Stomach (tissue), 9 donors: Measurements from ENCODE around the gene CELF4. TPM values are rescaled to one million over a fixed set of nuclear protein-coding genes. Genes with fewer than 3 reads are reported as not detected.
A peak's percentile ranks its signal among the peaks of the same experiment; 100 is the strongest.

Source experiments
- DNase-seq, 2 donors: peaks; one replicate each; pipeline versions ENCODE4 v3.0.0 to v3.0.0-alpha.2; 2013 to 2019
- H3K27ac ChIP-seq, 5 donors: fragments of 200-600 bp in 4 of 5; sonication (generic) in 4 of 5; one replicate each; pipeline ENCODE4 v1.5.1; 2013 to 2019; ENCODE audit warnings: mild to moderate bottlenecking in 1 of 5, moderate library complexity in 1 of 5
- H3K27me3 ChIP-seq, 3 donors: fragments of 200-600 bp; sonication (generic); one replicate each; pipeline ENCODE4 v1.5.1; 2017 to 2019; ENCODE audit warnings: mixed run types in 1 of 3
- H3K36me3 ChIP-seq, 4 donors: fragments of 200-600 bp; sonication (generic); 1 replicate in 3 of 4; 2 replicates in 1 of 4; pipeline ENCODE4 v1.5.1; 2016 to 2019
- H3K4me1 ChIP-seq, 4 donors: fragments of 200-600 bp; sonication (generic); one replicate each; pipeline ENCODE4 v1.5.1; 2016 to 2019
- H3K4me3 ChIP-seq, 4 donors: fragments of 200-600 bp; sonication (generic) in 3 of 4; one replicate each; pipeline ENCODE4 v1.5.1; 2016 to 2019; ENCODE audit warnings: mild to moderate bottlenecking in 1 of 4
- H3K9me3 ChIP-seq, 4 donors: fragments of 200-600 bp; sonication (generic); one replicate each; pipeline ENCODE4 v1.5.1; 2016 to 2019
- EP300 ChIP-seq: sonication (generic); formaldehyde crosslinking; IDR thresholded peaks from one replicate; pipeline ENCODE4 v1.6.1; 2017; ENCODE audit warnings: antibody characterized with exemption
- POLR2A ChIP-seq, 4 donors: fragments of 450-650 bp; IDR thresholded peaks; one replicate each; pipeline ENCODE4 v1.6.1; 2016; ENCODE audit warnings: antibody characterized with exemption in 4 of 4, control low read depth in 2 of 4, mild to moderate bottlenecking in 1 of 4, moderate library complexity in 1 of 4
- POLR2AphosphoS5 ChIP-seq, 3 donors: sonication (generic); formaldehyde crosslinking; IDR thresholded peaks; one replicate each; pipeline ENCODE4 v1.6.1; 2016; ENCODE audit warnings: antibody characterized with exemption in 3 of 3
- whole genome bisulfite sequencing, 5 donors: extraction: QIAGEN DNeasy Blood & Tissue Kit in 3 of 5; methylation state at CpG; one replicate each; pipeline versions ENCODE4 v1.1.5 to v1.1.7; 2013 to 2018; 5-methylcytosine and 5-hydroxymethylcytosine counted together
- intact Hi-C: fragments of 100-400 bp; cut with DNase I; formaldehyde crosslinking; loops from one replicate; pipeline ENCODE4 v1.15.1; 2023; ENCODE audit warnings: low total_unique reads
- polyA plus RNA-seq, 3 donors: library from polyadenylated mRNA; stranded (reverse); fragments of 200-250 nt; gene quantifications; one replicate each; pipeline ENCODE4 v1.2.3, GENCODE V29; 2013
- total RNA-seq, 5 donors: library from RNA; depleted of rRNA; stranded (reverse); fragments of >200 nt; gene quantifications; one replicate each; pipeline versions ENCODE4 v1.1.0 to v1.2.3, GENCODE V29; 2014 to 2016
- TF ChIP-seq, protein P1 (sequence below), 7 experiments: fragments of 450-650 bp in 4 of 7; fragments of 200-600 bp in 3 of 7; sonication (generic) in 3 of 7; IDR thresholded peaks; one replicate each; pipeline ENCODE4 v1.5.1; 2016 to 2019; ENCODE audit warnings: antibody characterized with exemption in 7 of 7, control low read depth in 2 of 7, mild to moderate bottlenecking in 1 of 7
- donor health status: healthy with polysubstance abuse.
- donor health status: Bipolar disorder and iron deficiency.
- donor health status: healthy.

The CELF4 gene
- total and polyA plus RNA-seq, 8 donors, result 0.93 to 2.4 (median 1.8) TPM; not detected in 2

DNA sequence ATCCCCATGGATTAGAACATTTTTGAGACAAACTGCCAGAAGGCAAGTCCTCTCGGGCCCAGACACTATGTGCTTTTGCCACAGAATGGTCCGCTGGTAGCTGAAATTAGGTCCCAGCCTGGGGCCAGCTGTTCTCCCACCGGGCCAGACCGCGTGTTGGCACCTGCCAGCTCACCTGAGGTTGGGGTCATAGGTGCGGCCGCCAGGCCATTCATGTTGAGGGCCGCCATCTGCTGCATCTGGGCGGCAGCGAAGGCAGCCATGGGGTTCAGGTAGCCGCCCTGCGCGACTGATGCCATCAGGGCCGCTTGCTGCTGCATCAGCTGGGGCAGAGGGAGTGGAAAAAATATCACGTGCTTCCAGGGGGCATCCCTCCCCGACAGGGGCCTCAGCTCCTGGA, 292.8 kb downstream of the CELF4 start:
- Histone ChIP-seq H3K9me3 (peaks cover 0 to 9% (median 0%) of the 10 kb centered on the region in 4 donors), H3K4me3 (no peak overlapping the region), H3K36me3 (no peaks in the 10 kb centered on the region), H3K27ac (no peak overlapping the region), H3K27me3 (peaks cover 7 to 63% (median 29%) of the 10 kb centered on the region in 3 donors), H3K4me1 (peaks cover 0 to 6% (median 3%) of the 10 kb centered on the region in 4 donors)
- TF ChIP-seq POLR2A (IDR thresholded peaks at IDR 0.05) (no peak), EP300 (no peak), POLR2AphosphoS5 (IDR thresholded peaks at IDR 0.05) (no peak)
- TF ChIP-seq, protein P1, sequence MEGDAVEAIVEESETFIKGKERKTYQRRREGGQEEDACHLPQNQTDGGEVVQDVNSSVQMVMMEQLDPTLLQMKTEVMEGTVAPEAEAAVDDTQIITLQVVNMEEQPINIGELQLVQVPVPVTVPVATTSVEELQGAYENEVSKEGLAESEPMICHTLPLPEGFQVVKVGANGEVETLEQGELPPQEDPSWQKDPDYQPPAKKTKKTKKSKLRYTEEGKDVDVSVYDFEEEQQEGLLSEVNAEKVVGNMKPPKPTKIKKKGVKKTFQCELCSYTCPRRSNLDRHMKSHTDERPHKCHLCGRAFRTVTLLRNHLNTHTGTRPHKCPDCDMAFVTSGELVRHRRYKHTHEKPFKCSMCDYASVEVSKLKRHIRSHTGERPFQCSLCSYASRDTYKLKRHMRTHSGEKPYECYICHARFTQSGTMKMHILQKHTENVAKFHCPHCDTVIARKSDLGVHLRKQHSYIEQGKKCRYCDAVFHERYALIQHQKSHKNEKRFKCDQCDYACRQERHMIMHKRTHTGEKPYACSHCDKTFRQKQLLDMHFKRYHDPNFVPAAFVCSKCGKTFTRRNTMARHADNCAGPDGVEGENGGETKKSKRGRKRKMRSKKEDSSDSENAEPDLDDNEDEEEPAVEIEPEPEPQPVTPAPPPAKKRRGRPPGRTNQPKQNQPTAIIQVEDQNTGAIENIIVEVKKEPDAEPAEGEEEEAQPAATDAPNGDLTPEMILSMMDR (IDR thresholded peaks at IDR 0.05), result no peak
- DNase-seq, result no peak
- 80 to 93% (median 86%) methylated on average over 10 to 16 of the region's 16 CpGs for WGBS, 5 donors
- intact Hi-C loops, result no loop called here

DNA sequence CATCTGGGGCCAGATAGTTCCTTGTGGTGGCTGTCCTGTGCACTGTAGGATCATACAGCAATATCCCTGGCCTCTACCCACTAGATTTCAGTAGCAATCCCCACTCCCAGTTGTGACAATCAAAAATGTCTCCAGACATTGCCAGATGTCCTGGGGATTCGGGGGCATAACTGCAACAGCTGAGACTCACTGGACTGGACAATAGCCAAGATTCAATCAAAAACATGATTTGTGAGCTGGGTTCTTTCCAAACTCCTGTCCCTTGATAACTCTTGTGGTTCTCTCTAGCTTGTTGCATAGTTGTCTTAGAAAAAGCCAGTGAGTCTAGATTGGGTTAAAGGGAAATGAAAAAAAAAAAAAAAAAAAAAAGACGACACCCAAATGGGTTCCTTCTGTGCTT, 293.4 kb downstream of the CELF4 start:
- Histone ChIP-seq H3K4me3 (no peak overlapping the region), H3K36me3 (no peaks in the 10 kb centered on the region), H3K9me3 (peaks cover 0 to 9% (median 0%) of the 10 kb centered on the region in 4 donors), H3K4me1 (peaks cover 0 to 6% (median 3%) of the 10 kb centered on the region in 4 donors), H3K27me3 (peaks cover 7 to 63% (median 29%) of the 10 kb centered on the region in 3 donors), H3K27ac (no peak overlapping the region)
- TF ChIP-seq POLR2A (IDR thresholded peaks at IDR 0.05) (no peak), EP300 (no peak), POLR2AphosphoS5 (IDR thresholded peaks at IDR 0.05) (no peak)
- TF ChIP-seq, protein P1 (IDR thresholded peaks at IDR 0.05), result no peak
- intact Hi-C loops, result no loop called here
- no peak for DNase-seq
- 44 to 63% (median 55%) methylated on average over 2 of the region's 2 CpGs for WGBS, 5 donors

DNA sequence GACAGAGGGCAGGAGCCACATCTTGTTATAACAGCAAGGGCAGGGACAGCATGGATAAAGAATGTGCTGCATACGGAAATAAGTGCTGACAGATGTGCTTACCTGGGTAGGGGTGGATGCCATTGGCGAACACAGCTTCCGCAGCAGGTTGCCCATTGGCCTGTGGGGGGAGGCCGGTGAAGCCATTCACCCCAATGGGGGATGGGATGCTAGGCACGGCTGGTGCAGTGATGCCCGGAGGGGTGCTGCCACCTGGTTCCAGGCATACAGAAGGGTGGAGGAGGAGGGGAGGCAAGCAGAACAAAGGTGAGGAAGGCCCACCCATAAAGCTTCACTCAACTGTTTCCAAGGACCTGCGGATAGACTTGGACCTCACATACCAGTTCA, 294.9 kb downstream of the CELF4 start:
- DNase-seq, result no peak
- WGBS, 5 donors, result 80 to 90% (median 81%) methylated on average over 6 to 7 of the region's 7 CpGs
- Histone ChIP-seq H3K4me3 (no peak overlapping the region), H3K4me1 (peaks cover 0 to 6% (median 3%) of the 10 kb centered on the region in 4 donors), H3K9me3 (peaks cover 0 to 9% (median 0%) of the 10 kb centered on the region in 4 donors), H3K36me3 (no peaks in the 10 kb centered on the region), H3K27ac (no peak overlapping the region), H3K27me3 (peaks cover 7 to 61% (median 36%) of the 10 kb centered on the region in 3 donors)
- TF ChIP-seq, protein P1 (IDR thresholded peaks at IDR 0.05), result no peak
- no peak for TF ChIP-seq POLR2AphosphoS5 (IDR thresholded peaks at IDR 0.05)
- no peak for TF ChIP-seq EP300
- no peak for TF ChIP-seq POLR2A (IDR thresholded peaks at IDR 0.05)
- intact Hi-C loops, result no loop called here

DNA sequence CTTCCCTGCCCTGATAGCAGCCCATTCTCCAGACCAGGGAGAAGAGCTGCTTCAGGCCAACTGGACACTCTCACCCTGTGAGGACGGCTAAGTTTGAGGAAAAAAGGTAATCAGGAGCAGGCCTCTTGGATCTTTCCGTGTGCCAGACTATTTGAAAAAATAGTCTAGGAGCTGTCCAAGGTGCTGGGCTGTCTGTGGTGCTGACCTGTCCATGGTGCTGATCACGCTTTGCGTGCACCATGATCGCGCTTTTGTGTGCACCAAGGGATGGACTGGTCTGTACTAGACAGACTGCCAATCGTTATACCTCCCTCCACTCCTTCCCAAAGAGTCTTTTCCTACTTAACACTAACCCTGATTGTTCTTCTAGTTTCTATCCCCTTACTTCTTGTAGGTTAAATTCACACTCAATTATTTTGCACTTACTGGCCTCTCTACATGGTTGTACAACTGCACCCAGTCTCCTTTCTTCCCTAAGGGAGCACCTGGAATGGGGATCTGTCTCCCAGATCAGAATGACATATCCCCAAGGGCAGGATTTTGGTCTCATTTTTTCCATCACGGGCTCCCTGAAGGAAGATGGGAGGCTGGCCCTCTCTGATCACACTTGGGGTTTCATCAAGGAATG, 295.4 kb downstream of the CELF4 start:
- H3K4me1 ChIP-seq, result peaks cover 0 to 6% (median 3%) of the 10 kb centered on the region in 4 donors
- intact Hi-C loops, result no loop called here
- TF ChIP-seq, protein P1 (IDR thresholded peaks at IDR 0.05), result no peak
- no peak for TF ChIP-seq POLR2AphosphoS5 (IDR thresholded peaks at IDR 0.05)
- TF ChIP-seq EP300, result no peak
- TF ChIP-seq POLR2A (IDR thresholded peaks at IDR 0.05), result no peak
- no peak overlapping the region for H3K4me3 ChIP-seq
- DNase-seq, result peak; percentile 50 to 87
- 20 to 31% (median 22%) methylated on average over 8 of the region's 8 CpGs for WGBS, 5 donors
- H3K9me3 ChIP-seq, result peaks cover 0 to 9% (median 0%) of the 10 kb centered on the region in 4 donors
- H3K36me3 ChIP-seq, result no peaks in the 10 kb centered on the region
- peaks cover 7 to 60% (median 31%) of the 10 kb centered on the region in 3 donors for H3K27me3 ChIP-seq
- H3K27ac ChIP-seq, result no peak overlapping the region
